C4-2B (cell line): ENCODE results near the gene PSRC1.

ENCODE experiments used
- H3K27ac ChIP-seq: fragments of 450-650 bp; 2 replicates; pipeline ENCODE4 v1.5.1; 2017
- CTCF ChIP-seq: fragments of 450-650 bp; conservative IDR thresholded peaks from 2 replicates; pipeline ENCODE4 v1.5.1; 2017; ENCODE audit warnings: mild to moderate bottlenecking
- ZFX ChIP-seq: fragments of 450-650 bp; IDR thresholded peaks from 2 replicates; pipeline ENCODE4 v1.6.1; 2017

PSRC1 gene

GRCh38 chr1:109239409-109240068, 43.4 kb downstream of the PSRC1 start:
- TF ChIP-seq CTCF (peak; percentile 60), ZFX (no peak)
- H3K27ac ChIP-seq, result no peak overlapping the region

- H3K27ac ChIP-seq, result no peak overlapping the region
- no peak for TF ChIP-seq ZFX
- no peak for TF ChIP-seq CTCF
These were observed 43.9 kb downstream of the PSRC1 start for GRCh38 chr1:109239047-109239408.

GRCh38 chr1:109238382-109238781, 44.6 kb downstream of the PSRC1 start:
- TF ChIP-seq ZFX (no peak), CTCF (no peak)
- no peak overlapping the region for H3K27ac ChIP-seq

- H3K27ac ChIP-seq, result no peak overlapping the region
These were observed 45.4 kb downstream of the PSRC1 start for GRCh38 chr1:109237512-109237911.

GRCh38 chr1:109235137-109235536, 47.8 kb downstream of the PSRC1 start:
- TF ChIP-seq ZFX, result no peak
- no peak for TF ChIP-seq CTCF
- no peak overlapping the region for H3K27ac ChIP-seq

More at GRCh38 chr1:109237512-109237911, 45.4 kb downstream of the PSRC1 start:
- TF ChIP-seq ZFX (no peak), CTCF (no peak)

- TF ChIP-seq ZFX (no peak), CTCF (no peak)
- no peak overlapping the region for H3K27ac ChIP-seq
These were observed 51.9 kb downstream of the PSRC1 start for GRCh38 chr1:109231066-109231465.
